HG02973 (cell line): ENCODE measurements around the gene LMOD2.

Experiments used
- ATAC-seq: cut with Tn5 transposase; IDR thresholded peaks from one replicate; pipeline ENCODE4 v1.9.1; 2021; ENCODE audit warnings: moderate library complexity; ENCODE audit not compliant: unreplicated experiment

Gene LMOD2

DNA sequence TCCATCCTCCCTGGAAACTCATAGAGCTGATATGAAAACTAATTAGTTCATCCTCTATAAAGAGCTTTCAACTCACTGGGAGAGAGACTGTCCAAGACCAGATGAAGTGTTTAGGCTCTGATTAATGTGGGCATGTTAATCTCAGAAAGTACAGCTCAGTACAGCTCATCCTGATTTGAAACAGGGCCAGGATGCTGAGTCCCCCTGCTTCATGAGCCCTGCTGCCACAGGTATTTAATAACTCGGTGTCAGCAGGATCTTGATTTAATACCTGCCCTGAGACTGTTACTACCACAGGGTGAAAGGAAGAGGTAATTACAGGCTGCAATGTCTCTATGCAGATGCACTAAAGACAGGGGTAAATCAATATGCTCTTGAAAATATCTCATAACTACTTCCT lies 10.8 kb downstream of the LMOD2 start:
- no peak for ATAC-seq

DNA sequence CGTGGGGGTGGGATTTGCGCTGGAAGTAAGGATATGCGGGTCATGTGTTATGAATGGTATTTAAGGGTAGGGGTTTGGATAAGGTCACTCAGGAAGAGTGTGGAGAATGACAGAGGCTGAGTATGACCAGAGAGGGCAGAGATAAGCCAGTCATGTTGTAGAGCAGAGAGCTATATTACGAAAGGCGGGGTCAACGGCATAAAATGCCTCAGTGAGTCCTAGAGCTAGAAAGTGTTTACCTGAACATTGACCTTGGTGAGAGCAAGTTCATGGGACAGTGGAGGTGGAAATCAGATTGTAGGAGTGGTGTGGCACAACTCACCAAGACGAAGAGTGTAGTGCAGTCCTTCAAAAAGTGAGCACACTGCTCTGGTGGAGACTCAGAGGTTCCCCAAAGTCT lies 13.8 kb downstream of the LMOD2 start:
- ATAC-seq, result no peak

- ATAC-seq, result no peak
Observed at GRCh38 chr7:123673137-123673732, 17.6 kb downstream of the LMOD2 start.

- ATAC-seq, result no peak
Observed at GRCh38 chr7:123673752-123674398, 18.2 kb downstream of the LMOD2 start.

GRCh38 chr7:123674399-123675180 lies 18.9 kb downstream of the LMOD2 start:
- ATAC-seq, result no peak

GRCh38 chr7:123675181-123675473 lies 19.5 kb downstream of the LMOD2 start:
- no peak for ATAC-seq

DNA sequence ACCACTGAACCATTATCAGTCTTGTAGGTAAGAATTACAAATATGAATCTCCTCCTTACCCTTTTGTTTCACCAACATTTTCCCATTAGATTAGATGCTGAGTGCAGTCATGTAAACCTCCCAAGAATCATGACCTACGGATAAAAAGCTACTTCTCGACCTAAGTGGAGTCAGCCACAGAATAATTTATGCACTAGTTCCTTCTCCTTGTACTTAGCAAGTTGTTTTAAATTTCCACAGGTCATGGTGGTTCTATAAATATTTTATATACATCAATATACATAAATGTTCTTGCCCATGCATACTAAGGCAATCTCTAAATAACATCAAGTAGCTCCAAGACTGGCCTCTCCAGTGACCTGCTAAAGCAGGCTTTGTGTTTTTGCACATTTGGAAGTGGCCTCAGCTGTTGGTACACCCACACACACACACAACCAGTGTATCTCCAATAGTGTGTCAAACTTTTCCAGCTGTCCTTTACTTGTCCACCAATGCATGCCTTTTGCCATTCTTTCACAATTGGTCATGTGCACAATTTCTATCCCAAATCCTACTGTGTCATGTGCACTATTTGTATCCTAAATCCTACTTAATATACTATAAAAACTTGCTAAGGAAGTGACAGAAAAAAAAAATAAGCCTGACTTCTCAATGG lies 21.5 kb downstream of the LMOD2 start:
- no peak for ATAC-seq

- ATAC-seq, result no peak
Observed at GRCh38 chr7:123679614-123680013, 23.9 kb downstream of the LMOD2 start.

GRCh38 chr7:123680580-123680979 lies 24.9 kb downstream of the LMOD2 start:
- no peak for ATAC-seq

- ATAC-seq, result no peak
Observed at GRCh38 chr7:123681561-123681960, 25.9 kb downstream of the LMOD2 start.

DNA sequence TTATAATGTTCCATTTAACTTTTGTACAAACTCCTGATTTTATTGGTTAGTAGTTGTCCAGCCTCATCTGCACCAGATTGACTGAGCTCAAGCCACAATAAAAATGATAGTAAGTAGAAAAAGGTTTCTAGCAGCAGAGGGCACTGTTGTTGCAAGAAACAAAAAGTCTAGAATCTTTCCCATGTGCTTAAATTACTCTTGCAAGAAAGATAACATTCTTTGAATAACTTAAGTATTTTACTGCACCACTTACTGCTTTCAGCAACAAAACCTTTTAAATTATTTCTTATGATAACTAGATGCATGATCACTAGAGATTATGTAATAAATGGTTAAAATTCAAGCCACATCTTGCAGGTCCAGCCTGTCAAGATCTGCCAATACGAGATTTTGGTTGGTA lies 27.0 kb downstream of the LMOD2 start:
- no peak for ATAC-seq

- ATAC-seq, result no peak
Observed at GRCh38 chr7:123687161-123687560, 31.5 kb downstream of the LMOD2 start.

- ATAC-seq, result no peak
Observed at GRCh38 chr7:123687727-123688126, 32.1 kb downstream of the LMOD2 start.

GRCh38 chr7:123689250-123689649 lies 33.6 kb downstream of the LMOD2 start:
- ATAC-seq, result no peak

- ATAC-seq, result no peak
Observed at GRCh38 chr7:123690550-123690949, 34.9 kb downstream of the LMOD2 start.

DNA sequence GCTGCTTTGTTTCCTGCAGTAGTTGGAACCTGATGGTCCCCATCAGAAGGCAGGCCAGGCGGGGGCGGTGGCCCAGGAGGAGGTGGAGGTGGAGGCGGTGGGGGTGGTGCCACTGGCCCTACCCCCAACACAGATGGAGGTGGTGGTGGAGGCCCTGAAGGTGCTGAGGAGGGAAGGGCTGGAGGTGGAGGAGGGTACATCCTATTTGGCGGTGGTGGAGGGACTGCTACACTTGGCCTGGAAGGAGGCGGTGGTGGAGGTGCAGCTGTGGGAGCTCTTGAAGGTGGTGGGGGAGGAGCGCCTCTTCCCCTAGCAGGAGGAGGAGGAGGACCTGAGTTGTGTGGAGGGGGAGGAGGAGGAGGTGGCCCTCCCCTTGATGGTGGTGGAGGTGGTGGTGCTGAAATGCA lies 36.8 kb downstream of the LMOD2 start:
- no peak for ATAC-seq

- no peak for ATAC-seq
Observed at GRCh38 chr7:123695944-123696677, 40.4 kb downstream of the LMOD2 start.

DNA sequence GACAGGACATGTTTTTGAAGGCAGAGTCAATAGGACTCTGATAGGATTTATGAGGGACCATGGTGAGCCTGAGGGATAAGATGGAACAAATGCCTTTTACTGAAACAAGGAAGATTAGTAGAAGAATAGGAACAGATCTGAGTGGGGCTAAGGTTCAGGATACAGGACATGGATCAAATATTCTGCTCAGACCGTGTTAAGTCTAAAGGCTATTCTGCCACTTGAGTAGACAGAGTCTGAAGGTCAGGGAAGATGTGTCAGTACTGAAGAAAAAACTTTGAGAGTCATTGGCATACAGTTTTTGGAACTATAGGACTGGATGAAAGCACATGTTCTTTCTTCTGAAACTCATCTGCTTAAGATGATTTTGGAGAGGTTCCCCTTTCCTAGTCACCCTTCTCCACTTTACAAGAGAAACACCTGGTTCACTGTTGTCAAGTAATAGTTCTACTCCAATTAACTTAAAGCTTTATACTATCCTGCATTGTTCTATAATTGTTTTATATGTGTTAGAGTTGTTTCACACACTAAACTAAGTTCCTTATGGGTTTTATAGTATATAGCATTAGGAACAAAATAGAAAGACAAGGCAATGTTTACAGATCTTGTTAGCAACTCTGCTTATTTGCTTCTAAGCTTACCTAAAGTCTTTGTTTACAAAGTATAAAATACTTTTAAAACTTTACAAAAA lies 49.7 kb downstream of the LMOD2 start:
- no peak for ATAC-seq

GRCh38 chr7:123709525-123709924 lies 53.9 kb downstream of the LMOD2 start:
- no peak for ATAC-seq

GRCh38 chr7:123710683-123711082 lies 55.0 kb downstream of the LMOD2 start:
- ATAC-seq, result no peak

DNA sequence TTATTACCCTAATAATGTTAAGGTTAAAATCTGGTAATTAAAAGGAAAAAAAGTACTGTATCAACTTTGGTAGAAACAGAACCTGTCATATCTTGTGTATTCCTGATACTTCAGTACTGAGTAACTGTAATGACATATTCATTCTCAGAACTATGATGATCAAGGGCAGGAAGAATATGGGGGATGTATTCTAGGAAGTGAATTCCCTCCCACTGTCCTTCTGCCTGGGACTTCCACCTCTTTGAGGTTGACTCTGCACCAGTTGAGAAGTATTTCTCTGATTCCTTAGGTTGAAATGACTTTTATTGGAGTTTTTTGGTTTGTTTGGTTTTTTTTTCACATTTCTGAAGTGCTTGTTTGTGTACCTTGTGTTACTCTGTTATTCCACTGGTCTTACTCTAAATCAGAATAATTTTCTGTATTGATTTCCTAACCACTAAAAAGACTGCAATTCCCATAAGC lies 56.2 kb downstream of the LMOD2 start:
- ATAC-seq, result no peak
